T-helper 9 cell (primary cell): ENCODE data around the gene EDEM2.
"Not testable (repeated sequence)": the region's sequence is repeated elsewhere in the genome, so short reads cannot be mapped to it uniquely, and the experiment has no call there.

Experiments
- DNase-seq: peaks from one replicate; pipeline ENCODE4 v3.0.0-alpha.2; 2020

Gene EDEM2

GRCh38 chr20:35168701-35169409, 21.7 kb upstream of the EDEM2 start:
- DNase-seq, result not testable (repeated sequence)

GRCh38 chr20:35167787-35168186, 20.7 kb upstream of the EDEM2 start:
- DNase-seq, result no peak

DNA sequence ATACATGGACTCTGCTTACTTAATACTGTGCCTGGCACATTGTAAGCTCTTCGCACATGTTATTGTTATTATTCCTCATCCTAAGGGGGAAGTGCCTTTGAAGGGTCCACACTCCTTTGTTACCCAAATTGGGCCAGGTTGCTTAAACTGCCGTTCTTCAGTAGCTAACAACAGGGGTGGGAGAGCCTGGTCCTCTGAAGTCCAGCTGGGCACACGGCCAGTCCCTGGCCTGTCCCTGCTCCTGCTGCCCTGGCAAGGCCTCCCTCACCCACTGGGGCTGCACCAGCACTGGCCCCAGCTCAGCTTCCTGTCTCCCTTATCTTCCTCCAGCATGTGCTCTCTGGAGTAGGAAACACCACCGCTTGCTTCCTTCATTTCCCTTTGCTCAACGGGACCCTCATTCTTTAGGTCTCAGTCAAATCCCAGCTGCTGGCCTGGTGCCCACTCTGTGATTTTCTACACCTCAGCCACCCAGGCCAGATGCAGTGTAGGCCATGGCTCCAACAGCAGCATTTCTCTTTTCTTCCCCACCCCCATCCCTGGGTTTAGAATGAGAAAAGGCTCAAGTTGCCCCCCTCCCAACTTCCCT, 19.2 kb upstream of the EDEM2 start:
- no peak for DNase-seq

DNA sequence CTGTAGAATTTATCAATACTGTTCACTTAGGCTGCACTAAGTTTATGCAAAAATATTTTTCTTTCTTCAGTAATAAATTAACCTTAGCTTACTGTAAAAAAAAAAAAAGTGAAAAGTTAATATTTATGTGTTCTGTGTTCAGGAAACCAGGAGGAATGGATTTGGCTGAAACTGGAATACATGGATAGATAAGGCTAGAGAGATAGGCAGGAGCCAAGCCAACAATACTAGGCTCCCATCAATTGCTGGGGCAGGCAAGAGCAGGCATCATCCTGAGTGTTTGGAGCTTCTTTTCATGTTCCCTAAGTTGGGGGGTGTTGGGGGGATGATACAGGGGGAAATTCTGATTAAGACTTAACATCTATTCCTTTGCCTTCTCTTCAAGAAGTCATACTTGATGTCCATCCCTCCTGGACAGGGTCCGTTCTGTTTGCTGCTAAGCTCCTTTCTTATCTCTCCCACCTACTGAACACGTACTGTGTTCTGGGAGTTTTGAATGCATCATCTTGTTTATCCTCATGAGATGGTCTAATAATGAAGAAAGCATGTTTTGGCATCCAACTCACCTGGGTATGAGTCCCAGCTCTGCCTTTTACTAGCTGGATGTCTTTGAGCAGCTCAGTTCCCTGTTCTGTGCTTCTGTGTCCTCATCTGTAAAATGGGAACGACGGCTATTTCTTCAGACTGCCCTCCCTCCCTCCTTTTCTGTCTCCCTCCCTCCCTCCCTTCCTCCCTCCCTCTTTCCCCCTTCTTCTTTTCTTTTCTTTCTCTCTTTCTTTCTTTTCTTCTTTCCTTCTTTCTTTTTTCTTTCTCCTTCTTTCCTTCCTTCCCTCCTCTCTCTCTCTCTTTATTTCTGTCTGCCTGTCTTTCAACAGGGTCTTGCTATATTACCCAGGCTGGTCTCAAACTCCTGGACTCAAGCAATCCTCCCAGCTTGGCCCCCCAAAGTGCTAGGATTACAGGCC, 18.4 kb upstream of the EDEM2 start:
- no peak for DNase-seq

DNA sequence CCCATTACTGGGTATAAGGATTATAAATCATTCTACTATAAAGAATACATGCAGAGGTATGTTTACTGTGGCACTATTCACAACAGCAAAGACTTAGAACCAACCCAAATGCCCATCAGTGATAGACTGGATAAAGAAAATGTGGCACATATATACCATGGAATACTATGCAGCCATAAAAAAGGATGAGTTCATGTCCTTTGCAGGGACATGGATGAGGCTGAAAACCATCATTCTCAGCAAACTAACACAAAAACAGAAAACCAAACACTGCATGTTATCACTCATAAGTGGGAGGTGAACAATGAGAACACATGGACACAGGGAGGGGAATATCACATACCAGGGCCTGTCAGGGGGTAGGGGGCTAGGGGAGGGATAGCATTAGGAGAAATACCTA, 17.4 kb upstream of the EDEM2 start:
- not testable (repeated sequence) for DNase-seq

- DNase-seq, result not testable (repeated sequence)
Observed at GRCh38 chr20:35160341-35160740, 13.2 kb upstream of the EDEM2 start.

DNA sequence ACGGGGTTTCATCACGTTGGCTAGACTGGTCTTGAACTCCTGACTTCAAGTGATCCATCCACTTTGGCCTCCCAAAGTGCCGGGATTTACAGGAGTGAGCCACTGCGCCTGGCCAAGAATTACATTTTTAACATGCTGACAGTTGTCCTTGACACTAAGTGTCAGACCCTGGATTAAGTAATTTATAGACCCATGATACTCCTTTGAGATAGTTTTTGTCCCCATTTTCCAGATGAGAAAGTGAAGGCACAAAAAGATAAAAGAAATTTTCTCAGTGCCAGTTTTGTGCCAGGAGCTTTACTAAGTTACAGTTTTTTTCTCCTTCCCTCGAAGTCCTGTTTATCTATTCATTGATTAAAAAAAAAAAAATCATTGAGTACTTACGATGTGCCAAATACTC, 9.8 kb upstream of the EDEM2 start:
- no peak for DNase-seq

DNA sequence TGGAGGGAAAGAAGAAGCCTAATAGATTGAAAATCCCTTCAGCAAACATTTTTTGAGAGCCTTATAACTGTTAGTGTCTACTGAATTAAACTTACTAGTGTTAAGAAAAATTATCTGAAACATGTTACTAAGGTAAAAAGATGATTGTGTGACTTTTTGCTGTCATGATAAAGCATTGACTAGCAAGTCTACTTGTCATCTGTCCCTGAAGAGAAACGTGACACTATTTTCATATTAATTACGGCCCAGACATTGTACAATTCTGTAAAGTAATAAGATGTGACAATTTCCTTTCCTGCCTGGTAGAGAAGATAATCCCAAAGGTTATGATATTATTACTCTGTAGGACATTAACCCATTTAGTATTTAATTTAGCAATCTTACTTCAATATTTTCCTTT, 8.8 kb upstream of the EDEM2 start:
- DNase-seq, result no peak

- DNase-seq, result no peak
Observed at GRCh38 chr20:35151736-35152135, 4.6 kb upstream of the EDEM2 start.

DNA sequence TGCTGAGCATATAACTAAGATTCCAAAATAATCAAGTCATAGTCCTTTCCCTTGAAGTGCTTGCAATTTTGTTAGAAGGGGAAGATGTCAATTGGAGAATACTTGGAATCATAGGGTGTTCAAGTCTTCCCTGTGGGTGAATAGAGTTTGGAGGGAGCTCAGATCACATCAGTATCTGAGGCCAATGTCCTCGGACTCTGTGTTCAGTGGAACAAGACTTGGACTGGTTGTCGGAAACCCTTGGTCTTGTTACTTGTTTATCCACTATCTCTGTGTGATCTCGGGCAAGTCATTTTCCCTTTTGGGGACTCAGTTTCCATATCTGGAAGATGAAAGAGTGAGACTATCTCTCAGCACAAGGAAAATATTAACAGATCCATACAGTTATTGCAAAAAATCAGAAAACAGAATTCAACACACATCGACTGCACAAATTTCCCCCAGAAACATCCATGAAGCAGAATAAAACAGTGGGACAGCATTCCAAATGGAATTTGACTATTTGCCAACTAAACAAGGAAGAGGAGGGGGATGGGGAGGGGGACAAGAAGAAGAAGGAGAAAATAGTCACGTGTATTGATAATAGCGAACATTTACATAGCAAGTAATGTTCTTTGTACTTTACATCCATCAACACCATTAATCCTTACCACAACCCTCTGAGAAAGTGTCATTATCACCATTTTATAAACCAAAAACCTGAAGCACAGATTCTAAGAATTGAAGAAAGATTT, 3.9 kb upstream of the EDEM2 start:
- no peak for DNase-seq

DNA sequence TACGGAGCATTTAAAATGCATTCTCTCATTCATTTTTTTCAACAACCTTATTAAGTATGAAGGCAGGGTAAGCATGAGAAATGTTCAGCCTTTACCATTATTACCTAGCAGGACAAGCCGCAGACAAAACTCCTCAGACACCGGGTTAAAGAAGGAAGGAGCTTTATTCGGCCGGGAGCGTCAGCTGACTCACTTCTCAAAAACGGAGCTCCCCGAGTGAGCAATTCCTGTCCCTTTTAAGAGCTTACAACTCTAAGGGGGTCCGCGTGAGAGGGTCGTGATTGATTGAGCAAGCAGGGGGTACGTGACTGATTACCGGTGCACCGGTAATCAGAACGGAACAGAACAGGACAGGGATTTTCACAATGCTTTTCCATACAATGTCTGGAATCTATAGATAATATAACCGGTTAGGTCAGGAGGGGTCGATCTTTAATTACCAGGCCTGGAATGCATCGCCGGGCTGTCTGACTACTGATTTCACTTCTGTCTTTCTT, 487 bp upstream of the EDEM2 start:
- not testable (repeated sequence) for DNase-seq

- DNase-seq, result no peak
Observed at GRCh38 chr20:35146299-35146919, 727 bp downstream of the EDEM2 start.

DNA sequence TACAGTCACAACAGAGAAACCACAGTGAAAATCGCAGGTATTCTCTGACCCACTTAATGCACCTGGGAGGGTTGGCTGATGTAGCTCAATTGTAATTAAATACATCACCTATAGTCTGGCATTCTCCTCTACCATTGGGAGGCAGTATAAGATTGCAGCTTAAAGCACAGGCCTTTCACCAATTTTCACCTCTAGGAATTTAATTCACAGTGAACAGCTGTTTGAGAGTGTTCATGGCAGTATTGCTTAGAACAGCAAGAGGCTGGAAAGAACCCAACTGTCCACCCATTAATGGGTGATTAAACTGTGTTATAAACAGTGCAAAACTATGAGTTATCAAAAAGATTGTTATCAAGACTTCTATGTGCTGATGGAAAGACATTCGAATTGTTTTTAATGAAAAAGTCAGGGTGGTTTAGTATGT, 2.0 kb downstream of the EDEM2 start:
- no peak for DNase-seq

DNA sequence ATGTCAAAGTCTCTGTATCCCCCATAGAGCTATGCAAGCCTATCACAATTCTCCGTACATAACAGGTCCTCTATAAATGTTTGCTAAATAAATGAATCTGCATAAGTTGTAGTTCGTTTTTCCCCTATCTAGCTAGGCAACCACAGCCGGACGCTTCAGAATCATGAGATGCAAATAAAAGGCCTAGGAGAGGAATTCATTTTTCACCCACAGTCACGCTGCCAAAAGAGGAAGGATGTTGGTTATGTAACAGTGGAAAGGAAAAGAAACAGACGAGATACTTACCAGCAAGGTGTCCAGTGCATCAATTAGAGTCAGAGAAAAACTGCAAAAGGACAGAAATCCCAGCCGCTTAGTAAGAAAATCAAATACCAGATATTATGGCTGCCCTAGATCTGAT, 2.4 kb downstream of the EDEM2 start:
- no peak for DNase-seq

DNA sequence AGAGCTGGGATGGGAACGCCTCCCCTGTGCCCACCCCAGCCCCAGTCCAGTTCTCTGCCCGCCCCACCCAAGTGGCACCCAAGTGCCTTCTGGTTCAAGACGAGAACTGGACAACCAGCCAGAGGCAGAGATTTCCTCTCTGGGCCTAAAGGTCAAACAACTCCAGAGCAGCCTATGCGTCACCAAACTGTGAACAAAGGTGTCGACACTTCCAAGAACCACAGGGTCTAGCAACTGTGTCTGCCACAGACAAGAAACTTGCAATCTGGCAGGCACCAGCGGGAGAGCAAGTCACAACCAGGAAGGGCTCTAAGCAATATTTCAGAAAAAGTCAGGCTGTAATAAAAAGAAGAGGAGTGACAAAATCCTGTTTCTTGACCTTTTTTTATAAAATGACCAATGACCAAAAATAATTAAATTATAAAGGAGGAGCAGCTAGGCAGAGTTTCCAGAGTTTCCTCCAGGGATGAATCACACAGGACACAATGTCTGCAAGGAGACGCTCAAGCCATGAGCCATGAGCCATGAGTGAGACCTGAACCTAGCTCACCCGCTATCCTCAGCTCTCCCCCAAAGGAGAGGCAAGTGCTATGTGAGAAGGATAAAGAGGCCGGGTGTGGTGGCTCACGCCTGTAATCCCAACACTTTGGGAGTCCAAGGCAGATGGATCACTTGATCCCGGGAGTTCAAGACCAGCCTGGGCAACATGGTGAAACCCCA, 11.1 kb downstream of the EDEM2 start:
- no peak for DNase-seq

DNA sequence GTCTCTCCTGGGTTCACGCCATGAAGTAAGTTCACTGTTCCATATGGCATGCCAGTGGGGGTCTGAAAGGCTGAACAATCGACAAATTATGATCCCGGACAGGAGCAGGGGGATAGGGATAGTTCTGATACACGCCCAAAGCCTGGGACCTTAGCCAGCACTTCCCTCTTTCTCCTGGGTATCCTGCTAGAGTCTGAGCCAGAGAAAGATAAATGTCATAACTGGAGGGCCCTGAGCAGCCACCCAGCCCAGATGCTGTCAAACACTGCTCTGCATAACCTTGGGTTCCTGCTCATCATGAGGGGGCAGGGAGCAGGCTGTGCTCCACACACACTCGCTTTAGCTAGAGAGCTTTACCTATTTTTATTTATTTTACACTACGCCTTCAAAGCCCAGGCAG, 12.3 kb downstream of the EDEM2 start:
- DNase-seq, result no peak

- no peak for DNase-seq
Observed at GRCh38 chr20:35134472-35134871, 12.7 kb downstream of the EDEM2 start.

DNA sequence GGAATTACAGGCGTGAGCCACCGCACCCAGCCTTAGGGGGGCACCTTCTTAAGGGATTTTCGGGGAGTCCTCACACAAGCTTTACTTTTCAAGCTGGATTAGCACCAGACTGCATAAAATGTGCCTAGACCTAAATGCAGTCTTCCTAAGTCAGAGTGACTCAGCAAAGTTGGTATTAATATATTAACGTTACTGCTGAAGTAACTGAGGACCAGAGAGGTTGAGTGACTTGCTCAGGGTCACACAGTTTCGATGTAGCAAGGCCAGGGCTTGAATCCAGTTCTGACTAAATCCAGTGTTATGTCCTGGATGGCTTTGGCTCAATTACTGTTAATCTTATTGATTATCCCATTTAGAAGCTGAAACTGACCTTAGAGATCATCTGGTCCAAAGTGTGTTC, 13.4 kb downstream of the EDEM2 start:
- DNase-seq, result no peak

GRCh38 chr20:35133031-35133430, 14.1 kb downstream of the EDEM2 start:
- no peak for DNase-seq

DNA sequence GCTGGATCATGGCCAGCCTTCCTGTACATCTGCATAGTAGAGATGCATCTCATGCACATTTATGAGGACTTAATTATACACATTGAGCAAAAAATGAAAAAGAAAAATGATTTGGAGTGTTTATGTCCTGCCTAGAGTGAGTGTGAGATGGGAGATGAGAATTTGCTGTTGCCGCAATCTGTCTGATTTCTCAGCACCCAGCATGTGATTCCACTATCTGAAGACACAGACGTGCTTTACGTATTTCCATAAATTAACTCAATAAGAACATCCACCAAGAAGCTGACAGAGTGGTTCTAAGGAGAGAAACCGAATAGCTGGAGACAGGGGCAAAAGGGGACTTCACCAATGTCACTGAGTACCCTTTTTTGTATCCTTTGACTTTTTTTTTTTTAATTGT, 15.2 kb downstream of the EDEM2 start:
- DNase-seq, result no peak

- no peak for DNase-seq
Observed at GRCh38 chr20:35129647-35130069, 17.5 kb downstream of the EDEM2 start.

DNA sequence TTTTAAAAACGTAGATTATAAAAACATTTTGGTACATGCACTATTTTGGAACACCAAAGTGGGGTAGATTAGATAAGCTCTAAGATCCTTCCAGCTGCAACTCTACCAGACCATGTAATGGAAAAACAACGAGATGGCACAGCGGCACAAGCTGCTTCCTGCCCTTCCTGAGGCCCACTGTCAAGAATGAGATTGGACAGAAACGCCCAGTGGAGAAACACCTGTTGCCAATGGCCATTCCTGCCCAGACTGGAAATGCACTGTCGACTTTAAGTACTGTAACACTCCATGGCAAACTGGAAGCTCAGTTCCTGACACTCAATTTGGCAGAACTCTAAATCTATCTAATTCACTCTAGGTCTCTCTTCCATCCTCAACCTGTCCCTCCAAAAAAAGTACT, 21.4 kb downstream of the EDEM2 start:
- no peak for DNase-seq
